T follicular helper cell (primary cell): ENCODE measurements around the gene GLDC.
"Not testable (repeated sequence)": the region's sequence is repeated elsewhere in the genome, so short reads cannot be mapped to it uniquely, and the experiment has no call there.

Source experiments
- DNase-seq: peaks from one replicate; pipeline ENCODE4 v3.0.0-alpha.2; 2020; ENCODE audit warnings: low read depth

The GLDC gene

GRCh38 chr9:6565312-6565711 is 80.2 kb downstream of the GLDC start:
- DNase-seq, result no peak

- no peak for DNase-seq
These were observed 80.7 kb downstream of the GLDC start for GRCh38 chr9:6564868-6565267.

GRCh38 chr9:6564360-6564759 is 81.2 kb downstream of the GLDC start:
- no peak for DNase-seq

- DNase-seq, result no peak
These were observed 82.6 kb downstream of the GLDC start for GRCh38 chr9:6562871-6563430.

- DNase-seq, result no peak
These were observed 83.3 kb downstream of the GLDC start for GRCh38 chr9:6562201-6562600.

- DNase-seq, result no peak
These were observed 87.5 kb downstream of the GLDC start for GRCh38 chr9:6557883-6558616.

- DNase-seq, result no peak
These were observed 91.7 kb downstream of the GLDC start for GRCh38 chr9:6553866-6554265.

- no peak for DNase-seq
These were observed 92.9 kb downstream of the GLDC start for GRCh38 chr9:6552498-6553121.

GRCh38 chr9:6552033-6552432 is 93.5 kb downstream of the GLDC start:
- no peak for DNase-seq

GRCh38 chr9:6551136-6551535 is 94.4 kb downstream of the GLDC start:
- no peak for DNase-seq

- no peak for DNase-seq
These were observed 96.3 kb downstream of the GLDC start for GRCh38 chr9:6549106-6549800.

GRCh38 chr9:6545017-6545691 is 100.4 kb downstream of the GLDC start:
- no peak for DNase-seq

GRCh38 chr9:6543204-6543603 is 102.3 kb downstream of the GLDC start:
- DNase-seq, result no peak

GRCh38 chr9:6542617-6543016 is 102.9 kb downstream of the GLDC start:
- not testable (repeated sequence) for DNase-seq

GRCh38 chr9:6538666-6539071 is 106.9 kb downstream of the GLDC start:
- no peak for DNase-seq

- DNase-seq, result no peak
These were observed 109.9 kb downstream of the GLDC start for GRCh38 chr9:6535594-6535993.

- no peak for DNase-seq
These were observed 120.0 kb downstream of the GLDC start for GRCh38 chr9:6525326-6526045.

- DNase-seq, result no peak
These were observed 123.3 kb downstream of the GLDC start for GRCh38 chr9:6522263-6522662.

GRCh38 chr9:6512085-6512657 is 133.4 kb downstream of the GLDC start:
- no peak for DNase-seq

- DNase-seq, result no peak
These were observed 139.0 kb downstream of the GLDC start for GRCh38 chr9:6506571-6506970.

- DNase-seq, result no peak
These were observed 143.1 kb downstream of the GLDC start for GRCh38 chr9:6502399-6502798.
